ENCODE results near the gene ADGB. TPM values are rescaled to one million over a fixed set of nuclear protein-coding genes. Genes with fewer than 3 reads are reported as not detected.

ADGB gene
- total RNA-seq, 2 experiments from 2014 or later = not detected

GRCh38 chr6:146864885-146865284 lies 266.1 kb downstream of the ADGB start:
- no peaks in the 10 kb centered on the region for H3K36me3 Mint-ChIP-seq (ENCODE audit: low read depth)
- ATAC-seq (ENCODE audit: poor library complexity) = no peak
- H3K9me3 Mint-ChIP-seq = no peaks in the 10 kb centered on the region
- H3K27me3 Mint-ChIP-seq = no peaks in the 10 kb centered on the region
- H3K9me3 ChIP-seq (ENCODE audit: control insufficient read depth in 1 of 2, insufficient read depth in 1 of 2, low read length in 2 of 2) = no peaks in the 10 kb centered on the region
- ChIA-PET POLR2A (no interaction called here), CTCF (no interaction called here)
- H3K4me1 Mint-ChIP-seq (ENCODE audit: low read depth) = no peaks in the 10 kb centered on the region
- H3K27ac Mint-ChIP-seq = no peak overlapping the region
- no peak overlapping the region for H3K4me3 ChIP-seq (ENCODE audit: low read length)
- DNase-seq = no peak
- no peaks in the 10 kb centered on the region for H3K4me1 ChIP-seq (ENCODE audit: insufficient read depth, low read length)
- intact Hi-C loops (cut with DNase I, micrococcal nuclease) = no loop called here
- H3K36me3 ChIP-seq (ENCODE audit: insufficient read depth, low read length) = no peaks in the 10 kb centered on the region
- no peak overlapping the region for H3K4me3 Mint-ChIP-seq
- no peak for TF ChIP-seq CTCF (IDR thresholded peaks at IDR 0.05)
- H3K27me3 ChIP-seq (ENCODE audit: control insufficient read depth in 1 of 2, insufficient read depth in 2 of 2, low read length in 2 of 2) = no peaks in the 10 kb centered on the region
- no peak overlapping the region for H3K27ac ChIP-seq (ENCODE audit: low read depth in 1 of 2, low read length in 2 of 2)

Other genes starting within 250 kb of the ADGB start
- under 1 TPM; 0.44 to 0.47 TPM for gene RAB32, start 55.1 kb upstream of the ADGB start, total RNA-seq